Iris pigment epithelial cell (primary cell): ENCODE measurements around the gene COL5A1.
"Not testable (repeated sequence)": the region's sequence is repeated elsewhere in the genome, so short reads cannot be mapped to it uniquely, and the experiment has no call there.

Experiments
- DNase-seq: peaks from one replicate; pipeline ENCODE4 v3.0.0-alpha.2; 2011; ENCODE audit warnings: low read depth

The COL5A1 gene

DNA sequence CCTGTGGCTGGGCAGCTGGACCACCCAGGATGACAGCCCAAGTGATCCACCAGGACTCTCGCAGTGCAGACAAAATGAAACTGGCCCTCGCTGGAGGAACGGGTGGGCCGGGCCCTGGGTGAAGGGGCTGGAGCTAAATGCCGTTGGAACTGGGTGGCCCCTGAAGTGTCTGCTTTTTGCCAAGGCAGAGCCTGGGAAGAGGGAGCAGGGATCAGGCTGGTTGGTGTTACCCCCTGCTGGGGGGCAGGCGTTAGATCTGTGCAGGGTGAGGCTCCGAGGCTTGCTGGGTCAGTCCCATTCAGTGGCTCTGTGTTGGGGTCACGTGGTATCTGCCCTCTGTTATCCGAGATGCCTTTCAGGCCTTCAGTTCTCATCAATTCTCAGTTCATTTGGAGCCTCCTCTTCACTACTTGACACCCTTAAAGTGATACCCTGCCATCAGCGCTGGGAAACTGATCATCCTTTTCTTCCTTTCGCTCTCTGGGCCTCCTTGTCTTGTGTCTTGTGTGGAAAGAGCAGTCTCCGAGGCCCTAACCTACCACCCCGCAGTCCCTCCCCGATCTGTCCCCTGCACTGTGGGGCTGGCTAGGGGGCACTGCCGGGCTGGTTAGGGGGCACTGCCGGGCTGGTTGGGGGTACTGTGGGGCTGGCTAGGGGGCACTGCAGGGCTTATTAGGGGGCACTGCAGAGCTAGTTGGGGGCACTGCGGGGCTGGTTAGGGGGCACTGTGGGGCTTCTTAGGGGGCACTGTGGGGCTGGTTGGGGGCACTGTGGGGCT lies 37.3 kb downstream of the COL5A1 start:
- DNase-seq: no peak

DNA sequence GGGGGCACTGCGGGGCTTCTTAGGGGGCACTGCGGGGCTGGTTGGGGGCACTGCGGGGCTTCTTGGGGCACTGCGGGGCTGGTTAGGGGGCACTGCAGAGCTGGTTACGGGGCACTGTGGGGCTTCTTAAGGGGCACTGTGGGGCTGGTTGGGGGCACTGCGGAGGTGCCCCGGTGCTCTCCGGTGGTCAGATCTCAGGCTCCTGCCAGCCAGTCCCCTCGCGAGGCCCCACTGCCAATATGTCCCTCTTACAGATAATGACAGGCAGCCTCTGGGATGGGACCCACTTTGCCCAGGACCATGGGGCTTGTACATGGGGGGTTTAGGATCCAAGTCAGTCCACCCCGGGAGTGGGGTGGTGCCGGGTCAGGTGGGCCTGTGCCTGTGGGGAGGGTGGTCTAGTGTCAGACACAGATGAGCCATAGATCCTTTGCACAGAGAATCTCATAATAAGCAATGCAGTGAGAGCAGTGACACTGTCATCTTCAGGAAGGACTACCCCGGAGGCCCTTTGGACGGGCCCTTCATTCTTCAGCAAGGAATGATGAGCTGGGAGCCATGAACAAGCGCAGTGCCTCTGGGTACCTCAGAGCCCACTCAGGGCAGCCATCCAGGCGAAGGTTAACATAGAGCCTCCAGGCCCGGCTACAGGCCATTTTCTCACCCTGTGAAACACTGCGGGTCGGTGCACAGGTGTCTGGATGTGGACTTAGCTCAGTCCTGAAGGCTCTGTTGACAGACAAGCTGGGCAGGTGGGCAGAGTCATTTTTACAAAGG lies 38.2 kb downstream of the COL5A1 start:
- DNase-seq: no peak

DNA sequence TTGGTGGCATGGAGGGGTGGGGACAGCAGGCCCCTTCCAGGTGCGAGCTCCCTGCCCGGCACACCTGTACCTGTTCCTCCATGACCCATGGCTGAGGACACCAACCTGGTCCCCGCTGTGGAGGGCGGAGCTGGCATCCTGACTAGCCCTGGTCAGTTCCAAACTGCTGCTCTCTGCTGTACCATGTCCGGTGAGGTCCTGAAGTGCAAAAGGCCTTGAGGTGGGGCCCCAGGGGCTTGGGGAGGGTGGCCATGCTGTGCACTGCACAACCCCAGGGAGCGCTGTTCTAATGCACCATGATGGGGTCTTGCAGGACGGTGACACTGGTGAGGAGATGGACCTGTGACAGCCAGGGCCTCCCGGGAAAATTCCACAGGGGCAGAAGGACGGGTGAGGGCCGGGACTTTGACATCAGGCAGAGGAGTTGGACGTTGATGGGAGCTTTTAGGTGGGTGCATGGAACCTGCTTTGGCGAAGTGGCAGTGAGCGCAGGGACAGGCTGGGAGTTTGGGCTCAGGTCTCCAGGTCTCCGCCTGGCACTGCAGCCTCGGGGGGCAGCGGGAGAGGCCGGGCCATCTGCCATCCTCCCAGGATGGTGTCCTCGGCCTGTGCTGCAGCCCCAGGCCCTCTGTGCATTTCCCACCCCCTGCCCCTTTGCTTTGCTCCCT lies 38.9 kb downstream of the COL5A1 start:
- DNase-seq: no peak

DNA sequence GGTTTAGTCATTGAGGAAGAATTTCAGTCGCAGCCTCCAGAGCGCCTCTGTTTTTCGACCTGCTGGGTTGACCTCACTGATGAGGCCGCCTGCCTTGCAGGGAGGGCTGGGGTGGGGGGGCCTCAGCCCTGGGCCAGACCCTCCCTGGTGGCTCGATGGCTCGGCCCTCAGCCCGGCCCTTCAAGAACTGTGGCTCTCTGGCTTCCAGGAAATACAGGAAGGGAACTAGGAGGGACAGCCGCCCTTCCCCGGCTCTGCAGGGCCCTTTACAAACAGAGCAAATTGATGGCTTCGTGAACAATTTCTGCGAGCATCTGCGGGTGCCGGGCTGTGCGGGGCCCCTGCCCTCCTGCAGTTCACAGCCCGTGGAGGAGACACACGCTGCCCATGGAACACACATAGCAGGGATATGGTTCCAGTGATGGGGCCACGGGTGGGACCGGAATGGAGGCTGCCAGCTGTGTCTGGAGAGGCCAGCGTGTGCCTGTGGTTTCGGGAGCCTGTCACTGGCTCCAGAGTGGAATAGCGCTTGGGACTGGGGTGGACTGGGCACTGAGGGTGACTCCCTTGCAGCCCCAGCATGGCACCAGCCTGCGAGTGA lies 39.6 kb downstream of the COL5A1 start:
- peak; percentile 48 for DNase-seq

DNA sequence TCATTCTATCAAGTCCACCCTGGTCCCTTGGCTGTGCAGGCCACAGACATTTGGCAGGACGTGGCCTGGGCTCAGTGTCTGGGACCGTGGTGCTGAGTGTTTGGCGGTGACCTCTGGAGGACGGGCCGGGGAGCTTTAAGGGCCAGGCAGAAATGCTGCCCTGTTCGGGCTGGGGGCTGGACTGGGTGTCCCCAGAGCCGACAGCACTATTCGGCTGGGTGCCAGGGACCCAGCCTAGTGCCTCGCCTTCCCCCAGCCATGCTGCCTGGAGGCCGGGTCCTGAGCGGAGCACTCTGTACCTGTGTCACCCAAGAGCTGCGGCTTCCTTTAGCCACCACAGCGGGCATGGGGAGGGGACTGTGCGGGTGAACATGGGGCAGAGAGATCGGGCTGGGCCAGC lies 40.4 kb downstream of the COL5A1 start:
- DNase-seq: no peak

DNA sequence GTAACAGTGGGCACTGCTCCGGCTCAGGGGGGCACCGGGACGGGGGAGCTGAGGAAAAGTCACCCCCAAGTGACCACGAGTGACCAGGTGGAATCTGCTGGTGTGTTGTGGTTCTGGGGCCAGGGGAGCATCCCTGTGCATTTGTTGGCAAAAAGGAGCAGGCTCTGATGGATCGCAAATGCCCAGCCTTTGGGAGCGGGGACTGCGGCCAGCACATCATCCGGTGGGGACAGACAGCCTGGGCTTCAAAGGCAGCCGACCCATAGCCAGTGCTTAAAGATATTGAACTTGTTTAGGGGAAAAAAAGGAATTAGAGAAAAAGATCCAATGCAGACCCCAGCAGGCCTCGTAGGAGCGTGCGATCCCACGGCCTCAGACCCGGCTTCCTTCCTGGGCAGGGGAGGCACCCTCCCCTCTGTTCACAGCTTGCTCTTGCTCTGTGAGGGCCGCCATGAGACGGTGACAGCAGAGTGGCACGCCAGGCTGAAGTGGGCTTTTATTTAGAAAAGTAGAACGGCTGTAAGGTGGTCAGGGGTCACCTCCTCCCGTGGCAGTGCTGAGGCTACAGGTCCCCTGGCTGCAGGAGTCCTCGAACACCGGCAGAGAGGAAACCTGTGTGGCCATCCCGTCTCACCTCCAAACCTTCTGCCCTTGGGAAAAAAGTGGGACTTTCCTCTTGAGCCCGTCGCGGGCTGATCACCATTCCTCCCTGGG lies 41.2 kb downstream of the COL5A1 start:
- DNase-seq: no peak

DNA sequence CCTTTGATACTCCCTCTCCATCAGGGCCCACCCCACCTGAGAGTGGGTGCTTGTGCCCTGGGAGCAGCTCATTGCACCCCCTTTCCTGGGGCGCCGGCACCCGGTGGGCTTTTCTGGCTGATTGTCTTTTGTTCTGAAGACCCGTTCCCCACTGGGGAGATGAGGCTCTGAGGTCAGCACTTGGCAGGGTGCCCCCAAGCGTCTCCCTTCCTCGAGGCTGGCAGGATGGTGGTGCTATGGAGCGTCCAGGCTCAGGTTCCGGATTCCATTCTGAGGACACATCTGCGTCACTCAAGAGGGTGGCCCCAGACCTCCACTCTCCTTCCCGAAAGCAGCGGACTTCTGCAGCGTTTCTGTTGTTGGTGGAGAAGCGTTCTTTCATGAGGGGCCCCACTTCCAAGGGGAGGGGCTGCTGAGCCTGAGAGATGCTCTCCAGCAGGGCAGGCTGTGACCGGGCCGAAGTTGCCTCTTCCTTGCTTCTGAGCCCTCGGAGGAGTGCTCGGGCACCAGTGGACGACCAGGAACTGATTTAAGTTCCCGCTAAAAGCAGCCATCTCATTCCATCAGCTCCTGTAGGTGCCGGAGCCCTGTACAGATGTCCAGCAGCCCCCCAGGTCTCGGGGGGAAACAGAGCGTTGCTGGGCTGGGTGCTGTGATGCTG lies 42.2 kb downstream of the COL5A1 start:
- no peak for DNase-seq

DNA sequence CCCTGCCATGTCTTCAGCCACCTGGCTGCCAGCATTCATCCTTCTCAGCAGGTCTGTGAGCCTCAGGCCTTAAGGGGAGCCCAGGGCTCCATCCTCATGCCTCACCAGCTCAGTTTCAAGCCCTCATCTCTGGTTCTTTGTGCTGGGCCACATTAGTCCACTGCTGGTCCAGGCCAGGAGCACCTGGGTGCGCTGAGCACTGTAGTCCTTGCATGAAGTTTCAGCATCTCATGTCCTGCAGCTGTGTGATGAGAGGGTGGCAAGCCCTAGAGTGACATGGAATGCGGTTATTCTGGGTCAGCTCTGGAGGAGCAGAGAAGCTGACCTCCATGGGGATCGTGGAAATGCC lies 42.7 kb downstream of the COL5A1 start:
- no peak for DNase-seq

DNA sequence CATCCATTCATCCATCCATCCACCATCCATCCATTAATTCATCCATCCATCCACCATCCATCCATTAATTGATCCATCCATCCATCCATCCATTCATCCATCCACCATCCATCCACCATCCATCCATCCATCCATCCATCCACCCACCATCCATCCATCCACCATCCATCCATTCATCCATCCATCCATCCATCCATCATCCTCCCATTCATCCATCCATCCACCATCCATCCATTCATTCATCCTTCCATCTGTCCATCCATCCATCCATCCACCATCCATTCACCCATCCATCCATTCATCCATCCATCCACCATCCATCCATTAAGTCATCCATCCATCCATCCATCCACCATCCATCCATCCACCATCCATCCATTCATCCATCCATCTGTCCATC lies 43.3 kb downstream of the COL5A1 start:
- DNase-seq: not testable (repeated sequence)

DNA sequence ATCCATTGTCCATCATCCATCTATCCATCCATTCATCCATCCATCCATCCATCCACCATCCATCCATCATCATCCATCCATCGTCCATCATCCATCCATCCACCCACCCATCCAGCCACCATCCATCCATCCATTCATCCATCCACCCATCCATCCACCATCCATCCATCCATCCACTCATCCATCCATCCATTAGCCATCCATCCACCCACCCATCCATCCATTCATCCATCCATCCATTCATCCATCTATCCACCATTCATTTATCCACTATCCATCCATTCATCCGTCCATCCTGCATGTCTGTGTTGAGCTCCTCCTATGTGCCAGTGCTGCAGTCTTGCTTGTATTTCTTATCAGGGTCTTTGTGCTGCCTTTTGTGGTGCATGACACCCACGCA lies 44.2 kb downstream of the COL5A1 start:
- DNase-seq: no peak

DNA sequence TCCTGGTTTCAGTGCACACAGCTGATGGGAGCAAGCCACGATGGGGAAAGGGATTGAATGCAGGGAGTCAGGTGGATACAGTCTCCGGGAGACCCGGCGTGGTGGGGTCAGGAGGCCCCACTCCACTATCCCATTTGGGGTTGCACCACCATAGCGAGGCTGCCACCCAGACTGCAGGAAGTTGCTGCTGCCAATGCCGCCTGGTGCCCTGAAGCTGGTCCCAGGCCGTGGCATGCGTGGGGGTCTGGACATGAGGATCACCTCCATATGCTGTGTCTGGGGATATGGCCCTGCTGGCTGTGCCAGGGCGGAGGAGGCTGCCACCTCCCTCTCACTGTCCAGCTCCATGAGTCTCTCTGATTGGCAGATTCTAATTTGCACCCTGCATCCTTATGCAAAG lies 45.3 kb downstream of the COL5A1 start:
- no peak for DNase-seq

DNA sequence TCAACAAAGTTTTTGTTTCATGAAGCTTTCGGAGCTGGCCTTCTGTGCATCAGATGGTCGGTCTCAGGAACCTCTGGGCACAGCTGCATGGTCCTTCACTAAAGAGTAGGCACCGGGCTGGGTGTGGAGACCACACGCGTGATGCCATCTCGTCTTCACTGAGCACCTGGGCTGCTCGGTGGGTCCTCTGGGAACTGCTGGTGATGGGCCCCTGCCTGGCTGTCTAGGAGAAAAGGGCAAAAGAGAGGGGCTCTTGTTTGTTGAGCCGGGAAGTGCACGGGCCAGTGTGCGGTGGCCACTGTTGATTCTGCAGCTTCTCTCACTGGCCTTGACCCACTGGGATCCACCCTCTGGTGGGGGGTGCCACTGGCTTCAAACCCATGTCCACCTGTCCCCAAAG lies 46.0 kb downstream of the COL5A1 start:
- DNase-seq: no peak

DNA sequence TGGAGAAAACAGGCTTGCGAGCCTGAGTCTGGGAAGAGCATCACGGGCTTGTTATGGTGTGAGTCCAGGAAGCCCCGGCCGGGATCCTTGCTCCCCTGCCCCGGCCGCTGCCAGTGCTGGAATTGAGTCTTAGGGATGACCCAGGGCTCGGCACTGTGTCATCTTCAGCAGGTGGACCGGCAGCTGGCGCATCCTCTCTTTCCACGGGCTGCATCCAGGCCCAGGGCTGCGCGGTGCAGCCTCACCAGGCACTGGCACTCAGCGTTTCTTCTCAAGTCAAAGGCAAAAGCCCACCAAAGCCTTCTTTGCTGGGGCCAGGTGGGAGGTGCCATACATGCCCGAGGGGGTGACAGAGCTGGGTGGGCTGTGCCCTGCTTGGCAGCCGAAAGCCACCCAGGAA lies 46.6 kb downstream of the COL5A1 start:
- DNase-seq: no peak

DNA sequence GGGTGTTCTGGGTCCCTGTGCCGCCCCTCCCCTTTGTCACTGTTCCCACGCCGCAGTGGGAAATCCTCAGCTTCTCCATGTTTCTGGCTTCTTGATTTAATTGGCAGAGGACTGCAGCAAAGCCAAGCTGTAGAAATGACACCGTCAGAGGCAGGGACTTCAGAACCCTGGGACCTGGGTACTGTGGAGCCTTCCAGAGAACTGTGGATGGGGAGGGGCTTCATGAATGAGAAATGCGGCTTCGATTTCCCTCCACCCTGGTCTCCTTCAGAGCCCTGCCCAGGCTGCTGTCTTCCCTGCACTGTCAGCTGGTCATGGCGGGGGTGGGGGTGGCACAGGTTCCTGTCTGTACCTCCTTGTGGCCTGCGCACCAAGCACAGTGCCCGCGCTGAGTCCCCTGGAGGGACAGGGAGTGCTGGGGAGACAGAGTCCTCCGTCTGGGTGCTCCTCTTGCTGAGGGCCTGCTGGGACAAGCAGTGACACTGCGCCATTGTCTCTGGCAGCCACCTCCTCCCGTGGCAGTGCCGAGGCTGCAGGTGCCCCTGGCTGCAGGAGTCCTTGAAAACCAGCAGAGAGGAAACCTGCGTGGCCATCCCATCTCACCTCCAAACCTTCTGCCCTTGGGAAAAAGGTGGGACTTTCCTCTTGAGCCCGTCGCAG lies 47.2 kb downstream of the COL5A1 start:
- no peak for DNase-seq

DNA sequence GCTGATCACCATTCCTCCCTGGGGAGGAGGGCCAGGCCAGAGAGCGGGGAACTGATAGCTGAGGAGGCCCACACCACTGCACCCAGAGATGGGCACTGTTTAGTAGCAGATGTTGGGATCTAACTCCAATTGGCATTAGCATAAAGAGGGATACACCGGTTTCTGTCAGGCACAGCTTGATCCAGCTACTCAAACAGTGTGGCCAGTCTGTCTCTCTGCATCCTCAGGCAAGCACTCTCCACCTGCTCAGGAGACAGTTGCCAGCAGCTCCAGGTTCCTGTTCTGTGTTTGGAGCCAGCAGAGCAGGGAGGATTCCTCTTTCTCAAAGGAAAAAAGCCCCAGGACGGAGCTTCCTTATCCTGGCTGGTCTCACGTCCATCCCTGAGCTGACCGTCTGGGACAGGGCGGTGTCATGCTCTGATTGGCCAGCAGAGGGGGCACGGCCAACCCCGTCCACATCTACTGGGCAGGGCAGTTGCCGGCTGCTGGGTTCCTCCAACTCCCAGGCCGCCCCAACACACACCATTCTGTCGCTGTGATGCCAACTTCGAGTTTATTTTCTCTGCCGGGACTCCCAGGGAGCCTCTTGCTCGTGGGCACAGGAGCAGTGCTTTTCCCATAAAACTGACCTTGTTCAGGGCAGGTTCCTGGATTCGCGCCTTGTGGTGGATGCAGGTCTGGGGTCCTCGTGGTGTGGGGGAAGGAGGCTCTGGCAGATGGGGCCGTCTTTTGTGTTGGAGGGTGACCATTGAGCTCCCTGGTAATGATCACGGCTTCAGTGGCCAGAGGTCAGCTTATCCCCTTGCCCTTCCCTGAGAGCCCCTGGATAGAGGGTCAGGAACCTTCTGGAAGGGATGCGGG lies 47.9 kb downstream of the COL5A1 start:
- peak; percentile 45 for DNase-seq

DNA sequence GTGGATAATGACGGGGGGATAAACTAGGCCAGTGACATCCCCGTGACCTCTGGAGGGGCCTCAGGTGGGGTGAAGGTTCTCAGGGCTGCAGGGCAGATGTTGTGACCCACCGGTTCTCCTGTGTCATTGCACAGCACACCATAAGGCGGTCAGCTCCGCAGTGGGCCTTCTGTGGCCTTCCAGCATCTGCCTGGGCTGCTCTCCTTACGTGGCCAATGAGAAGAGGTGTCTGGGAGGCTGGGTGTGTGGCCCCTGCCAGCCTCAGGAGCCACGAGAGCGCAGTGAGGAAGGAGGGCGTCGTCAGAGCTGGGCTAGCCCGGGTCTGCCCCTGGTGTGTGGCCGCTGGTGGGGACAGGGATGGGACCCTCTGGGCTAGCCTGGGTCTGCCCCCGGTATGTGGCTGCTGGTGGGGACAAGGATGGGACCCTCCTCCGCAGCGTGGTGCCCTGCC lies 48.7 kb downstream of the COL5A1 start:
- DNase-seq: no peak

DNA sequence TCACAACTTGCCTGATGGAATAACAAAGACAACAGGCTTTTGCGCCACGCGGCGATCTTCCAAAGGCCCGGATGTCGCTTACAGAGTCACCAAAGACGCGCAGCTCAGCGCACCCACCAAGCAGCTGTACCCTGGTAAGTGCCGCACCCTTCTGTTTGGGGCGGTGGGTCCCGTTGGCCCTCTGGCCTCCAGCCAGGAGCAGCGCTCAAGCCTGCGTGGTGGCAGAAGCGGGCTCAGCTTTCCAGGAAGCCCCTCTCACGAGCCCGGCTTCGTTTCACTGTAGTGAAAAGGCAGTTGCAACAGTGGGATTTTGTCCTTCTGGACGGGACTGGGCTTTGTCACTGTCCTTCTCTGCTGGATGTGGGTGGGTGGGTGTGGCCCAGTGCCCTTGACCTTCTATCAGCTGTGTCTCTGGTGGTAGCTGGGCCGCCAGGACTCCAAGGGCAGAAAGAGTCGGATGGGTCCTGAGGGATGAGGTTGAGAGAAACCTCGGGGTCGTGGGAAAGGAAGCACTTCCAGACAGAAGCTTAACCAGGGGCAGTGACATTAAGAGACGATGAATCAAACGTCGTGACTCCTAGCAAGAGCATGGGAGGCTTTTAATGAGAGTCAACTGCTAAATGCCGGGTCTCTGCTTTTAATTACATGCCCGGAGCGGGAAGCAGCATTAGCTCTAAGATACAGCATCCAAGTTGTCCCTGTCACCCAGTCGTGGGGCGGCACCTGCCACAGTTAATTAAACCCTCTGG lies 49.5 kb downstream of the COL5A1 start:
- DNase-seq: peak; percentile 21

DNA sequence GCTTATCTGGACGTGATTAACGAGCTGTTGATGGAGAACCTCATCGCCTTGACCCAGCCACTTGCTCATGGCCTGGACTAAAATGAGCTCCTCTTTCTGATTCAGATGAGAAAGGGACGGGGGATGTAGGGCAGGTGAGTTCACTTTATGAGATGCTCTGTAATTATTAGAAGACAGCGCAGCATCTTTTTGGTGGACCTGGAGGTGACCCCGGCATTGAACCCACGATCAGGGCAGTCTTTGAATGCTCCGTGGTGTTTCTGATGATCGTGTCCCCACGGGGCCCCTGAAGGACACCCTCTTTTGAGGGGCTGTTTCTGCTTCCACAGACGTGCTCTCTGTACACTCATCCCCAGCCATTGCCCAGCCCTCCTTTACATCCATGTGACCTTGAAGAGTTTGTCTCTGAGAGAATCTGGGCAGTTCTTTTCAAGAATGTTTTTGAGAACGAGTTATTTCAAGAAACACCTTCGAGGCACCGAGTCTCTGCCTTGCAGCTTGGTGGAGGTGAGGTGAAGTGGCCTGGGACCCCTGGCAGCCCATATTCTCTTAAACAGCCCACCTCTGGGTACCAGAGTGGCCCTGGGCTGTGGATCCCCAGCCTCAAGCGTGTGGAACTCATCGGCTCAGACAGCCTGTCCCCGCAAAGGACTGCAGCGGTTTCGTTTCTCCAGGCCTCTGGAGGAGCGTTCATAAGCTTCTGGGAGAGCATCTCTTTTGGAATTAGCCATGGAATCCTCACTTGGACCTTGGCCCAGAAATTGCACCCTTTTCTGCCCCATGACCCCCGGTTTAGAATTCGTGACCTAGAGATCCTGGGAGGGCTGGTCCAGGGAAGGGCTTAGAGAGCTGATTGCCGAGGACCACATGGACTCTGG lies 50.3 kb downstream of the COL5A1 start:
- DNase-seq: no peak
